ENCODE measurements around the gene URB2.
A peak's percentile ranks its signal among the peaks of the same experiment; 100 is the strongest.

URB2 gene

DNA sequence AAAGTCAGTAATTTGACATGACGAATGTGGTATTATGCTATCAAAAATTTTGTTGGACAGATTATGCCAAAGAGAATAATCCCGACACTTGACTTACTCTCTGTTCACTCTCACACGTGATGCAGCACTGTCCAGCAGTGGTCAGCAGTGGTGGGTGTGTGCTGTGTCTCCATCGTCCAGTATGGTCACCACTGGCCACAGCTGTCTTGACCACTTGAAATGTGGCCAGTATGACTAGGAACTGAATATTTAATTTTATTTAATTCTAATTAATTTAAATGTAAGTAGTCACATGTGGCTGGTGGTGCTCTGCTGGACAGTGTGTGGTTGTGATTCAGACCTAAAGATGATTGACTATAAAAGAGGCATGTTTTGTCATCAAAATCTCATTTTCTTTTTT is 24.0 kb downstream of the URB2 start:
- DNase-seq, result no peak

DNA sequence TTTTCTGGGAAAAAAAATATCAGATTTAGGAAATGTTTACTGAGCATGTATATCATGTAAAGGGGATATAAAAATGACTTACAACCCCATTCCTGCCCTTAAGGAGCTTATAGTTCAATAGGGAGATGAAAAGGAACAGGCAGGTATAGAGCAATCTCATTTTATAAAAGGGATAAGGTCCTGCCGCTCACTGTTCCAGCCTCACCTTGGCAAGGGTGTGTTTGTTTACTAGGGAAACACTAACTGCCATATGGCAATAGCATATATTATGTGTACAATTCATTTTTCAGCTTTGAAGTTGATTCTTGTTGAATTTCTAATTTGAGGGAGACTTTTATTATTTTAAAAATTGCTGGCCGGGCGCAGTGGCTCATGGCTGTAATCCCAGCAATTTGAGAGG is 25.5 kb downstream of the URB2 start:
- no peak for DNase-seq

DNA sequence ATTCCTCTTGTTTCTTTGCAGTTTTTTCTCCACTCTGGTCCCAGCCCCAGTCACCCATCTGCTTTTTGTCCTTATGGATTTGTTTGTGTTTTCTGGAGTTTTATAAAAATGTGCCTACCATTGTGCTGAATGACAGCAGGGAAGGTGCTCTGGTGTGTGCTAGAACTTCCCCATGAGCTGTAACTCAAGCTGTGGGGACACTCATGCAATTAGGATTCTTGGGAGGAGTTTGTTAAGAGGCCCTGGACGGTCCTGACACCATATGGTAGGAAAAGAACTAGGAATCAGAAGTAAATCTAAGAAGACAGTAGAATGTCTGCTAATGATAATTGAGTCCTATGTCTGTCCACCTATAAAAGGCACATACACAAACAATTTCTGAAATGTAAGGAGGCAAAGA is 27.4 kb downstream of the URB2 start:
- DNase-seq, result no peak

DNA sequence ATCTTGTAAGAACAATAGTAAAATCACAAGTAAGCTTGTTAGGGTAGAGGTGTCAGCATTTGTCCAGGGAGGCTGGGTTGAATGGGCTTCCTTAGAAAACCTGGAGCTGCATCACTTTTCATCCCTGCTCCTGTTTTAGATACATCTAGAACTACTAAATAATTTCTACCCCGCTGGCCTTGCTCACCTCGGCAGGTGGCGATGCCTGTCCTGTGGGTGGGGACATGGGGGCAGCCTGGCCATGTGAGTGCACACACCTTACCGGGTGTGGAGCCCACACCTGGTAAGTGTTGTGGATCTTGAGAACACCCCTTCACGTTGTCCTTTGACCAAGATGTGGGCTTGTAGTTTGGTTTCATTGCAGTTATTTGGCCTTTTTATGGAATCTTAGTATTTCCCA is 29.7 kb downstream of the URB2 start:
- DNase-seq, result no peak

DNA sequence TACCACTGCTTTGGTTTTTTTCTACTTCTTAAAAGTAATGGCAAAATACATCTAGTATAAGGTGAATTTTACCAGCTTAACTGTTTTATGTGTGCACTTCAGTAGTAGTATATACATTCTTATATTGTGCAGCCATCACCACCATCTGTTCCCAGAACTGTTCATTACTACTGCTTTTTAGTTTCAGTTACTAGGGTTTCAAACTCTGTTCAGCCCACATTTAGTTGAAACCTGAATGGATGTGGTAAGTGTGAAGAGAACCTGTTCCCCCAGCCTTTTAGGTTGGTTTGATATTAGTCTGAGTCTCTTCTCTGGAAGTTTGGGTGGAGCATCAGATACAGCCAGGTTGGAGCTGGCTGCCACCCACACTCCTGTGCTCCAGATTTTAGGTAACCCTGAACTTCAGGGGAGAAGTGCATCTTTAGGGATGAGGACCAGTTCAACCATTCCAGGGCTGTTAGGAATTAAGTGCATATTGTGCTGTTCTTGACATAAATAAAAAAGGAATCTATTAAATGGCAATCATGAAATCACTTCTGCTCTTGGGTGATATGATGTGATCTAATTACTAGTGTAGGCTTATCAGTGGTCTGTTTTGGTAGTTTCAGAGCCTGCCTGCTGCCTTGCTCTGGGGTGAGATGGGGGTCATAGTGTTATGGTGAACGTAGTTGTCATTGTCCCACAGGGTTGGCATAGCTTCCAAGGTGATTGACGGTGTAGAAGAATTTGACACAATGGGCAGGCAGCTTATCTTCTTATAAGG is 32.1 kb downstream of the URB2 start:
- no peak for DNase-seq

DNA sequence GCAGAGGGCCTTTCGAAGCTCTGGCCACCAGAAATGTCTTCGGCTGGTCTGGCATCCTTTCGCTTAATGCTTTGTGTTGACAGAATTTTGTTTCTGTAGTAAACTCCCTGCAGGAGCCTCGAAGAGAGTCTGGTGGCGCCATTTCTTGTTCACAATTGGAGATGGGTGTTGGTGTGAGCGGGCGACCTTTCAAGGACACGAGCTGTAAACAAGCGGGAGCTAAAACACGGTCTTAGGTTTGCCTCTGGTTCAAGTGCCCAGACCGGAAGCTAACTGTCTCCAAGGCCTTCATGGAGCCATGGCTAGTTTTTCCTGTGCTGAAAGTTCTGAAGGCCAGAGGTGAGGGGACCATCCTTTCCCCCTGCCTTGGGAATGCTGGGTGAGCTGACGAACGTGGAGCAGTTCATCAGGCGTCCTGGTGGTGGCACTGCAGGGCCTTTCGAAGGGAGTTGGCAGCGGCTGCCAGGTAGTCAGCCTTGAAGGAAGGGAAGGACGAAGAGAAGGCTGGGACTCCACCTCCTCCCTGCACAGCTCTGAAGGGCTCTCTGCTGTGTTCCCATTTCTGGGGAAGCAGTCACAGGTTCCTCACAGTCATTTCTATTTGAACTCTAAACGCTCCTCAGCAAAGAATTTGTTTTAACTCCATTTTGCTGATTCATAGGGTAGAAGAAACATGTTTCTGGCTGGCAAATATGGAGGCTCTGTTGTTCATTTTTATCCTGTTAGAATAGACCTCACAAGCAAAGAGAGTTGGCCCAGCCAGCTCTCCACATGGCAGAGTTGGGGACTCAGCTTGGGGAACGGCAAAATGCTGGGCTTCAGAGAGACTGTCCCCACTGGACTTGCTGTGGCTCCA is 35.2 kb downstream of the URB2 start:
- peak; percentile 91 for DNase-seq

DNA sequence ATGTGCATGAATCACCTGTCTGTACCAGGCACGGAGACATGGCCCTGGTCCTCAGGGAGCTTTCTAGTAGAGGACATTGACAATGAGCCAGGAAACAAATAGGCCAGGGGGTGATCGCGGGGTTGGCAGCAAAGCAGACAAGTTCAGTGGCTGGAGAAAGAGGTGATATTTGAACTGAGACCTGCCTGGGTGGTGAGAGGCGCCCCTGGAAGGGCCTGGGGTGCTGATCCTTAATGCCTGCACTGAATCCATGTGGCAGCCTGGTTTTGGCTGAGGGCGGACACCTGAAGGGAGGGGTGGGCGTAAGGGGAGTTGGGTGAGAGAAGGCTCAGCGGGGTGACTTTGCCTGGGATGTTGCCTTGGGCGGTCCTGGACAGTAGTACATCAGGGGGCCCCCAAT is 35.9 kb downstream of the URB2 start:
- DNase-seq, result no peak

DNA sequence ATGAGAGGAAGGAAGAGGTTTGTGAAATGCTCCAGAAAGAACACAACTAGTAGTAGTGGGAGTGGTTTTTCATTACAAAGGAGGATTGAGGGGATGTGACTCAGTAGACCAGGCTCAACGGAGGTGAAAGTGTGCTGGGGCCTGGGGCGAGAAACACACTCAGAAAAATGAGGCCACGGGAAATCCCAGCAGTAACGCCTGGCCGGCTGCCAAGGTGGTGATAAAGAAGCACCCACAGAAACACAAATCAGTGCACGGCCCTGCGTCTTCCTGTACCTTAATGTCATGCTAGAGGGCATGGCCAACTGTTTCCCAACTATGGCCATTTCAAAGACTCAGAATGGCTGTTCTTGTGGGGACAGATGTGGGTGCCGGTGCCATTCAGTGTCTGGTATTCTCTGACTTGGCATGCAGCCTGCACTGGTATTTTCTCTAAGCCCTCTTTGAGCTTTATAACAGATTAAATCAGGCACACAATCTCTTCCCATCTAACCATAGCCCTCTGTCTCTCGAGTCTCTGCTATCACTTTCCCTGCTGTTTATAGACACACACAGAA is 38.2 kb downstream of the URB2 start:
- no peak for DNase-seq

DNA sequence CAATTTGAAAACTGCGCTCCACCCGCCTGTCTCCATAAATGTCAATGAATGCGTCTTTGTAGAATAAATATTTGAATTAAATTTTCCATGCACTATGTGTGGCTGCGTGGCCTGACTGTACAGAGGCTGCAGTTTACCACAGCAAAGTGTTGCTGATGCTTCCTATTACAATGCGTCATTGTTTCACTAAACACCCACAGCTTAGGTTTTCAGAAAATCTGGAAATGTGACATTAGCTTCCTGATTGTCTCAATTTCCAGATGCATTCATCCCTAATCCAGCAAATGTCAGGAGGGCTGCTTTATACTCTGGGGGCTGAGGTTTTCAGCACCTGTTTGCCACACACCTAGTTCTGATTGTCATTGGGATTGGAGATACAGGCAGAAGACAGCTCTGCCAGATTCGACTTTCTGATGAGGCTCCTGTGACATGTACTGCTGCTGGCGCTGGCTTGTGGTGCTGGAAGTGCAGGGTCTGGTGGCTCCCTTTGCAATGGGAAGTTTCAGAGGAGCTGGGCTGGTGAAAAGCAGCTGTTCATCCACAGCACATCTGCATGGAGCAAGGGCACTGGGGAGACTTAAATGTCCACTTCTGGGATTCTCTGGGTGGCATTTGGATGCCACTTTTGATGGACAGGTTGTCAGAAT is 40.0 kb downstream of the URB2 start:
- no peak for DNase-seq

DNA sequence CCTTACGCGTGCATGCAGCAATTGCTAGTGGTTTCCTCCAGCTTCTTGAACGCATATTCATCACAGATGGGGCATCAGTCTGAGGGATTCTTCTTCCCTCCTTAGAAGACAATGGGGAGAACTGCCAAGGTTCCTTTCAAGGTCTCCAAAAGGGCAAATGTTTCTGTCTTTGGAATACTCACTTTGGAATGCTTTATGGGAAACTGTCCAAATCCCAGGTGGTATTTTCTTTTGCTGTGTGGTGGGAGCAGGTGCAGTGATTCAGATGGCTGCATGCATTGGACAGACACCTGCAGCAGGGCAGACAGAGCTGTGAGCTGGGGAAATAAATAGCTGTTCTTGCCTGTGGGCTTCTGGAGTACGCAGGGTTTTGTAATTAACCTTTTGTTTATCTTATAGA is 40.5 kb downstream of the URB2 start:
- no peak for DNase-seq

DNA sequence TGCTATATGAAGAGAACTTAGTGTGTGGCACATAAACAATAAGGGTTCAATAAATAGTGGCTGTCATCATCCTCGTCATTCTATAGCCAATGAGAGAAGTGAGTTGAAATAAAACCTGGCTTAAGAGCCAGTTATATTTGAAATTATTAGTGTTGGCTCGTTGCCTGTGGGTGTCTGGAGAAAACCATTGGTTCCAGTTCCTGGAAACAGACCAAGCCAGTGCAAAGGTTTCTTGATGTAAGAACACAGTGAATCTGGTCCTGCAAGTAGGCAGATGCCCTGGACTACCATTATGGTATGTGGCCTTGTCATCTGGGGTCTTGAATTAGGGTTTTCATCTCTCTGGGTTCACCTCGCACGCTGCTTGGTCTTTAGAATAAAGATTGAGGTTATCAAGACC is 43.3 kb downstream of the URB2 start:
- DNase-seq, result no peak

DNA sequence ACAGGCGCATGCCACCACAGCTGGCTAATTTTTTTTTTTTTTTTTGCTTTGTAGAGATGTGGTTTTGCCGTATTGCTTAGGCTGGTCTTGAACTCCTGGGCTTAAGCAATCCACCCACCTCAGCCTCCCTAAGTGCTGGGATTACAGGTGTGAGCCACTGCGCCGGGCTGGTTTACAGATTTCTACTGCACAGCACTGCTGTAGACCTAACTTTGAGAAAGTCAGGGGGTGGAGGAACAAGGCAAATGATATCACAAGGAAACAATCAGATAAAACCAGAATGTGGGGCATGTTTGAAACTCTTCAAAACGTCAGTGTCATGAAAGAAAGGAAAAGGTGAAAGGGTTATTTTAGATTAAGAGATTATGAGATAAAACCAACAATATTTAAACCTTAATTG is 45.3 kb downstream of the URB2 start:
- DNase-seq, result no peak

DNA sequence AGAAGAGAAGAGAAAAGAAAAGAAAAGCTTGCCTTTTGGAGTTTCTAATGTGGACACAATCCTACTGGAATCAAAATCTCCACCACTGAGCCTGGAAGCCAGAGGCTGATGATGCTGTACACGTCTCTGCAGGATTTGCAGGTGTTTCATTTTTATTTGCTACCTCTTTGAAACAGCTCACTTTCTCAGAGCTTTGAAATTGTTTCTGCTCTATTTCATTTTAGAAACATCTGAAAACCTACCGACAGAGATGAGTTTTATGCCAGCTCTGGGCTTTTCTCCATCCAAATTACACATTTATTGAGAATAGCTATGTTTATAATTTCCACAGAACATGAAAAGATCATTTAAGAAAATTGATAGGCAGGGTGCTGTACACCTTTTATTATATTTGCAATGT is 46.2 kb downstream of the URB2 start:
- no peak for DNase-seq

DNA sequence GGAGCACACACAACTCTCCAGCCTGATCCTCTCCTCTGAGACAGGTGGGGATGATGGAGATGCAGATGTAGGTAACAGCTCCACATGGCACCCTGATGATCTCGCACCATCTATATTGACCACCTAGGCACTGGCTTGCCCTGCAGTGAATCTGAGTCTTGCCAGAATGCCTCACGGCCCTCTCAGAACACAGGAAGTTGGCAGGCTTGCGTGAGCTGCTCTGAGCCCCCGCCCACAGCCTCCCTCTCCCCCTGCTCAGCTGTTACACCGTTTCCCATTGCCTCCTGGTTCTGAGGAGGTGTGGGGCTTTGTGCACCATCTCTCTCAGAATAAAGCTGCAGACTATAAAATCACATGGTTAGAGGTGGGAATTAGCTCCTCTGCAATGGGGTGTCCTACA is 48.0 kb downstream of the URB2 start:
- no peak for DNase-seq

DNA sequence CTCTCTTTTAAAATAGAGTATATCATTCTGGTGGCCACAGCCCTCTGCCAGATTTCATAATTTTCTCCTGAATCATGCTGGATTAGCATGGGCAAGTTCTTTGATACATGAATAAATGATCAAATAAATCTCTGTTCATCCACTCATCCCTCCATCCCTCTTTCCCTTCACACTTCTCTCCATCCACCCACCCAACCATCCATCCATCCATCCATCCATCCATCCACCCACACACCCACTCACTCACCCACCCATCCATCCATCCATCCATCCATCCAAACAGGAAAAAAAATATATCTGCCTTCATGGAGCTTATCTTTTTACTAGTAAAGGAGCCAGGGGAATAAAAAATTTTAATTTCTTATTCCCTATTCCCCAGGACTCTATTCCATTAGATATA is 49.3 kb downstream of the URB2 start:
- no peak for DNase-seq

DNA sequence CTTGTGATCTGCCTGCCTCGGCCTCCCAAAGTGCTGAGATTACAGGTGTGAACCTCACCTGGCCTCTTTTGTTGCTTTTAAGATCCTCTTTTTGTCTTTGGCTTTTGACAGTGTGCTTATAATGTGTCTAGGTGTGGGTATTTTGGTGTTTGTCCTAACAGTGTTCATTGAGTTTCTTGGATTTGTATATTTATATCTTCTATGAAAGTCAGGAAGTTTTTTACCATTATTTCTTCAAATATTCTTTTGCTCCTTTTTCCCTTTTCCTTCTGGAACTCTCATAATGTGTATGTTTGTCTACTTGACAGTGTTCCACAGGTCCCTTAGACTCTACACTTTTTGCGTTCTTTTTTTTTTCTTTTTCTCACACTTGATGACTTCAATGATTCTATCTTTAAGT is 59.1 kb downstream of the URB2 start:
- DNase-seq, result no peak

DNA sequence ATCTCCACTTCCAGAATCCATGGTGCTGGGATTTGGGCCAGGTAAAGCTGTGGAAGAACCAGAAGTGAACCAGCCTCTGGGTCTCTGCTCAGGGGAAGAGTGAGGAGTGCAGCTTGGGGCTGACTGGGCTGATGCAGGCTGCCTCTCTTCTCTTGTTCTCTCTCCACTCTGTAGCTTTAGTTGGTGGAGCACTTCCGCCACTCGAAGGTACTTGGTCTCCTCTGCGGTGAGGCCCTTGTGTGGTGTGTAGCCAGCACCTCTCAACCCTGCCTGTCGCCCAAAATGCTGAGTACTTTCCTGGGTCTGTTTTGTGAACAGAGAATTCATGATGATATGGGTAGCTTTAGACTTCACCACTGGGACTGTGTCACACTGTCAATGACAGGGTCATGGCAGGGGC is 63.2 kb downstream of the URB2 start:
- no peak for DNase-seq

DNA sequence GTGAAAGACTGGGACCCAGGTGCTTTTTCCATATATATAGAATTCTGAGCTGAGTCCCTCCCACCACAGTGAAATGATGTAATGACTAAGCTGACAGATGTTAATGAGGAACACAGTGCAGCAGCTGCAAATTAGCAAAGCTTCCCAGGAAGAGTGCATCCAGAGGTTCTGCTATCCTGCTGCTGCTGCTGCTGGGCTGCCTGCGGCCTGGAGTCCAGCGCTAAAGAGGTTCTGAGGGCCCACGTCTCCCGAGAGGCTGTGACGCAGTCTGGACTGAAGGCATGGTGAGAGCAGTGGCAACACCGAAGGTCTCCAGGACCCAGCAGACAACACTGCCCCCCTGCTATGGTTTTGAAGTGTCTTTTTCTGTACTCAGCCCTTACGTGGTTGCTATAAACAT is 63.9 kb downstream of the URB2 start:
- DNase-seq, result no peak

DNA sequence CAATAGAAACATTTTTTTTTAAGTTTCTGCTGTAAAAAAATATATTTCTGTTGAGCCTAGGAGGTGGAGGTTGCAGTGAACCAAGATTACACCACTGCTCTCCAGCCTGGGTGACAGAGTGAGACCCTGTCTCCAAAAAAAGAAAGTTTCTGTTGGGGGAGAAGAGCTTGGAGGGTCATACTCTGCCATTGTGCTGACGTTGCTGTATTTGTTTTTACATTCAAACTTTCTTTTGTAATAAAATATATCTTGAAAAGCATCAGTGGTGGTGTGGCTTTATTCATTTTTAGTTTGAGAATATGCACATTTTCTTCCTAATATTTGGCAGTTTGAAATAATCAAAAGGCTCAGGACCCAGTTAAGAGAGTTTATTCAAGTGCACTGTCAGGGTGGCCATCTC is 64.6 kb downstream of the URB2 start:
- DNase-seq, result no peak

DNA sequence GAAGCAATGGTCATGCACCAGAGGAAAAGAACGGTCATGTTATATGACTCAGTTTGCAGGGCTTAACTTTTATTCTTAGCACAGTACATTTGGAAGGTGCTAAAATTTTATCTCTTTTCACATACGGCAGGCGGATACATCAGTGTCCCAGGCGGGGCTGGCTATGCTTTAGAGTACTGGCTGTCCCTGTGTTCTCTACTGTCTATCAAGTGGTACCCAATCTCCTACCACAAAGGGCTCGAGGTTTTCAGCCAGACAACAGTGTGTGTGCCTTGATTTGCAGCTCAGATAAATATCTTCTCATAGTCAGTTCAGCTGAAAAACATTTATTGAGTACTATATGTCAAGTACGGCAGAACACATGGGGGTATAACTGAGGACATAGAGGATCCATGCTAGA is 65.3 kb downstream of the URB2 start:
- no peak for DNase-seq

DNA sequence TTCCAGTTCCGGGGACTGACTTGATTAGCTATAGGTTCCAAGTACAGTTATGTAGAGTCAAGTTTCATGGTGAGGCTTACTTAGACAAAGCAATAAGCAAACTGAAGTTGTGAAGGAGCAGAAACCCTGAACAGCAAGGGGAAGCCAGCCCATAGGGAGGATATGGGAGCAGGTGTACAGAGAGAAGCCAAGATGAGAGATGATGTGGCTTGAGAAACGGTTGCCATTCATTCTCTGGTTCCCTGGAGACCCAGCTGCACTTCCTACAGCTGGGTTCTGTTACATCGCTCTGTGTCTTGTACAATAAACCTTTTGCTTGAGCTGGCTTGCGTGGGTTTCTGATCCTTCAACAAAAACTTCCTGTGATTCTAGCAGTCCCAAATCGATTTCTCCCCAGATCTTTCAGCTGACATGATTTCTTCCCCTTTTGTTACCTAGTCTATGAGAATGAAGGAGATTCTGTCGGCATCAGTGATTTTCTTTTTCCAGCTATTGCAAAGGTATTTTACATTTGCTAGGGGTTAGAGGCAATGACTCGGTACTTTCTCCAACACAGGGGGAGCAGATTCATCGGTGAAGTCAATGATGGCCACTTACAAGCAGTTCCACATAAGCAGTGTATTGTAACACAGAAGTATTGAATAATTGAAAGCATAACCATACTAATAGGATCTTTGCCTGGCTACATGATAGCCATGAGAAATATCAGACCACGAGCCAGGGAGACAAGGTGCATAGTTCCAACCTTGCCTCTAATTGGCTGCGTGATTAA is 67.3 kb downstream of the URB2 start:
- no peak for DNase-seq

DNA sequence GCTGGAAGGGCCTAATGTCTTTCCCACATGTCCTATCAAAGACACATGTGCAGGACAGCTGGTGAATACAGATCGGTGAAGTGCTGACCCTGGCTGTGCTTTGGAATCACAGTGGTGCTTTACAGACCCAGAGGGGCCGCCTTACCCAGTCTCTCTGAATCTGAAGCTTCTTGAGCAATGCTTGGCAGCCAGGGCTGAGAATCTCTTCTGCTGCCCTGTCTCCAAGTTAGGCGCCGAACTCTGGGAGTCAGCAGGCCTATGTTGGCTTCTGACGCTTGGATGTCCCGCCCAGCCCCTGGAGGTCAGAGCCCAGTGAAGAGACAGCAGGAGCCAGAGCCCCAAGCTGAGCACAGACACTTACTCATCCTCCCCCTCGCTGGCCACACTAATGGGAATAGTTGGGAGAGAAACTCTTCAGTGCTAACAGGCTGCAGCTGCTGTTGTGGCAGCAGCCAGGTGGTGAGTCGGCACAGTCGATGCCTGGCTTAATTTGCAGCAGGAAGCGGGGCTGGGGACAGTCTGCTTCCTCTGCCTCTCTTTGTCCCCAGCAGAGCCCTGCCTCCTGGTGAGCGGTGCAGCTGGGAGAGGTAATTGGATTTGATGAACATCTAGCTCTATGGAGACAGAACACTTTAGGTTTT is 68.1 kb downstream of the URB2 start:
- DNase-seq, result peak; percentile 98
